Measurements from ENCODE around the gene PSMB2.
A peak's percentile ranks its signal among the peaks of the same experiment; 100 is the strongest.

Gene PSMB2

DNA sequence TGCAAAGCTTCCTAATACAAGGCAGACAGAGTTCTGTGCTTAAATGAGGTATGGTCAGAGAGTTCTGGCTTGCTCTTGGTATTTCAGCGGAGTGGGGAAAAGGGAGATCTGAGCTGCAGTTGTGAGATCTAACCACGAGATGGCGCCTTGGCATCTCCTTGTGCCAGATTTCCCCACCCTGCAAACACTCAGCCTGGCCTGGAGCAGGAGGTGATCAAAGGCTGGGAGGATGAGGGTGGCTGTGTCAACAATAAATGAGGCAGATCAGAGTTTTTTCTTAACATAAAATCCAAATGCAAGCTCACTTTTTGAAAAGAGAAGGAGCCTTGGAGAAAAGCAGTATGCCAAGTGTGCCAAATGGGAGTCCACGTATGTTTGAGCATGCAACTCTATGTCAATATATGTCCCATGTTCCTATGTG is 72.3 kb downstream of the PSMB2 start:
- Histone ChIP-seq H3K4me3 (ENCODE audit: low read depth, low read length) (no peak overlapping the region), H3K9me3 (ENCODE audit: control insufficient read depth, insufficient read depth, low read depth, low read length) (no peaks in the 10 kb centered on the region), H3K36me3 (ENCODE audit: control insufficient read depth in 2 of 2, insufficient read depth in 1 of 2, low read length in 2 of 2) (peaks cover 0 to 32% of the 10 kb centered on the region in 2 experiments; a peak in 1 of 3 replicates), H3K4me1 (ENCODE audit: control insufficient read depth, insufficient read depth, low read length) (no peaks in the 10 kb centered on the region), H3K27ac (ENCODE audit: extremely low read depth, low read depth, low read length) (no peak overlapping the region)
- CTCF ChIA-PET: interaction anchor here (0.6 to 3.6 kb wide), 46 partner anchors 10 to 564 kb away, joined by 3 to 83 read pairs (median 4); partner anchors contain the start of gene CLSPN
- POLR2A ChIA-PET: interaction anchor here (0.6 to 1.5 kb wide), 6 partner anchors 10 to 208 kb away, joined by 3 to 10 read pairs (median 4); partner anchors contain the start of genes CLSPN, KIAA0319L and NCDN
- TF ChIP-seq ZNF335 (tag by site-specific recombination; conservative IDR thresholded peaks at IDR 0.05) (no peak), ZNF423 (tag by site-specific recombination; IDR thresholded peaks at IDR 0.05) (no peak), ZNF621 (tag by site-specific recombination; IDR thresholded peaks at IDR 0.05) (no peak), ZNF341 (tag by site-specific recombination; IDR thresholded peaks at IDR 0.05; ENCODE audit: low read depth) (no peak), BCL11A (tag by site-specific recombination; IDR thresholded peaks at IDR 0.05; ENCODE audit: low read depth) (no peak), ZNF785 (tag by site-specific recombination; IDR thresholded peaks at IDR 0.05) (no peak), GFI1B (tag by site-specific recombination; IDR thresholded peaks at IDR 0.05) (no peak), ZFP37 (tag by site-specific recombination; IDR thresholded peaks at IDR 0.05) (no peak), ZBTB7A (tag by site-specific recombination; IDR thresholded peaks at IDR 0.05; ENCODE audit: low read depth) (no peak), ZNF664 (tag by site-specific recombination; IDR thresholded peaks at IDR 0.05) (peak; percentile 77), HOXD13 (CRISPR knock-in tag; IDR thresholded peaks at IDR 0.05; ENCODE audit: borderline replicate concordance) (no peak), ZSCAN23 (tag by site-specific recombination; IDR thresholded peaks at IDR 0.05) (no peak), ZNF654 (tag by site-specific recombination; IDR thresholded peaks at IDR 0.05; ENCODE audit: low read depth) (peak; percentile 96), KLF8 (tag by site-specific recombination; IDR thresholded peaks at IDR 0.05) (0 out of 2 replicates have a peak, but pooled peaks have one; percentile 52), GLIS1 (tag by site-specific recombination; IDR thresholded peaks at IDR 0.05) (peak; percentile 7; the same call in 1 of the 2 replicates), ZNF510 (tag by site-specific recombination; IDR thresholded peaks at IDR 0.05; ENCODE audit: insufficient replicate concordance) (no peak), ZNF2 (tag by site-specific recombination; IDR thresholded peaks at IDR 0.05) (peak; percentile 92), SALL2 (tag by site-specific recombination; IDR thresholded peaks at IDR 0.05; ENCODE audit: borderline replicate concordance) (no peak), ZNF600 (tag by site-specific recombination; IDR thresholded peaks at IDR 0.05) (peak; percentile 56), SCRT2 (tag by site-specific recombination; IDR thresholded peaks at IDR 0.05) (no peak), ZBTB17 (tag by site-specific recombination; IDR thresholded peaks at IDR 0.05) (peak; percentile 44; the same call in 1 of the 2 replicates), PRDM1 (tag by site-specific recombination; IDR thresholded peaks at IDR 0.05) (no peak), ZNF660 (tag by site-specific recombination; IDR thresholded peaks at IDR 0.05) (peak; percentile 68; the same call in 1 of the 2 replicates), BCL11B (tag by site-specific recombination; IDR thresholded peaks at IDR 0.05; ENCODE audit: low read depth) (no peak), KLF16 (tag by site-specific recombination; IDR thresholded peaks at IDR 0.05) (no peak), ZNF202 (tag by site-specific recombination; IDR thresholded peaks at IDR 0.05; ENCODE audit: borderline replicate concordance) (no peak), ZNF629 (tag by site-specific recombination; IDR thresholded peaks at IDR 0.05) (no peak), ZSCAN30 (tag by site-specific recombination; IDR thresholded peaks at IDR 0.05) (no peak; the same call in 1 of the 2 replicates)
- TF ChIP-seq, protein P1, sequence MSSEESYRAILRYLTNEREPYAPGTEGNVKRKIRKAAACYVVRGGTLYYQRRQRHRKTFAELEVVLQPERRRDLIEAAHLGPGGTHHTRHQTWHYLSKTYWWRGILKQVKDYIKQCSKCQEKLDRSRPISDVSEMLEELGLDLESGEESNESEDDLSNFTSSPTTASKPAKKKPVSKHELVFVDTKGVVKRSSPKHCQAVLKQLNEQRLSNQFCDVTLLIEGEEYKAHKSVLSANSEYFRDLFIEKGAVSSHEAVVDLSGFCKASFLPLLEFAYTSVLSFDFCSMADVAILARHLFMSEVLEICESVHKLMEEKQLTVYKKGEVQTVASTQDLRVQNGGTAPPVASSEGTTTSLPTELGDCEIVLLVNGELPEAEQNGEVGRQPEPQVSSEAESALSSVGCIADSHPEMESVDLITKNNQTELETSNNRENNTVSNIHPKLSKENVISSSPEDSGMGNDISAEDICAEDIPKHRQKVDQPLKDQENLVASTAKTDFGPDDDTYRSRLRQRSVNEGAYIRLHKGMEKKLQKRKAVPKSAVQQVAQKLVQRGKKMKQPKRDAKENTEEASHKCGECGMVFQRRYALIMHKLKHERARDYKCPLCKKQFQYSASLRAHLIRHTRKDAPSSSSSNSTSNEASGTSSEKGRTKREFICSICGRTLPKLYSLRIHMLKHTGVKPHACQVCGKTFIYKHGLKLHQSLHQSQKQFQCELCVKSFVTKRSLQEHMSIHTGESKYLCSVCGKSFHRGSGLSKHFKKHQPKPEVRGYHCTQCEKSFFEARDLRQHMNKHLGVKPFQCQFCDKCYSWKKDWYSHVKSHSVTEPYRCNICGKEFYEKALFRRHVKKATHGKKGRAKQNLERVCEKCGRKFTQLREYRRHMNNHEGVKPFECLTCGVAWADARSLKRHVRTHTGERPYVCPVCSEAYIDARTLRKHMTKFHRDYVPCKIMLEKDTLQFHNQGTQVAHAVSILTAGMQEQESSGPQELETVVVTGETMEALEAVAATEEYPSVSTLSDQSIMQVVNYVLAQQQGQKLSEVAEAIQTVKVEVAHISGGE (tag by site-specific recombination; conservative IDR thresholded peaks at IDR 0.05; ENCODE audit: low read depth): no peak
- TF ChIP-seq, protein P2, sequence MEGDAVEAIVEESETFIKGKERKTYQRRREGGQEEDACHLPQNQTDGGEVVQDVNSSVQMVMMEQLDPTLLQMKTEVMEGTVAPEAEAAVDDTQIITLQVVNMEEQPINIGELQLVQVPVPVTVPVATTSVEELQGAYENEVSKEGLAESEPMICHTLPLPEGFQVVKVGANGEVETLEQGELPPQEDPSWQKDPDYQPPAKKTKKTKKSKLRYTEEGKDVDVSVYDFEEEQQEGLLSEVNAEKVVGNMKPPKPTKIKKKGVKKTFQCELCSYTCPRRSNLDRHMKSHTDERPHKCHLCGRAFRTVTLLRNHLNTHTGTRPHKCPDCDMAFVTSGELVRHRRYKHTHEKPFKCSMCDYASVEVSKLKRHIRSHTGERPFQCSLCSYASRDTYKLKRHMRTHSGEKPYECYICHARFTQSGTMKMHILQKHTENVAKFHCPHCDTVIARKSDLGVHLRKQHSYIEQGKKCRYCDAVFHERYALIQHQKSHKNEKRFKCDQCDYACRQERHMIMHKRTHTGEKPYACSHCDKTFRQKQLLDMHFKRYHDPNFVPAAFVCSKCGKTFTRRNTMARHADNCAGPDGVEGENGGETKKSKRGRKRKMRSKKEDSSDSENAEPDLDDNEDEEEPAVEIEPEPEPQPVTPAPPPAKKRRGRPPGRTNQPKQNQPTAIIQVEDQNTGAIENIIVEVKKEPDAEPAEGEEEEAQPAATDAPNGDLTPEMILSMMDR (tag by site-specific recombination; IDR thresholded peaks at IDR 0.05): peak; percentile 91
- TF ChIP-seq, protein P3, sequence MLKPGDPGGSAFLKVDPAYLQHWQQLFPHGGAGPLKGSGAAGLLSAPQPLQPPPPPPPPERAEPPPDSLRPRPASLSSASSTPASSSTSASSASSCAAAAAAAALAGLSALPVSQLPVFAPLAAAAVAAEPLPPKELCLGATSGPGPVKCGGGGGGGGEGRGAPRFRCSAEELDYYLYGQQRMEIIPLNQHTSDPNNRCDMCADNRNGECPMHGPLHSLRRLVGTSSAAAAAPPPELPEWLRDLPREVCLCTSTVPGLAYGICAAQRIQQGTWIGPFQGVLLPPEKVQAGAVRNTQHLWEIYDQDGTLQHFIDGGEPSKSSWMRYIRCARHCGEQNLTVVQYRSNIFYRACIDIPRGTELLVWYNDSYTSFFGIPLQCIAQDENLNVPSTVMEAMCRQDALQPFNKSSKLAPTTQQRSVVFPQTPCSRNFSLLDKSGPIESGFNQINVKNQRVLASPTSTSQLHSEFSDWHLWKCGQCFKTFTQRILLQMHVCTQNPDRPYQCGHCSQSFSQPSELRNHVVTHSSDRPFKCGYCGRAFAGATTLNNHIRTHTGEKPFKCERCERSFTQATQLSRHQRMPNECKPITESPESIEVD (tag by site-specific recombination; IDR thresholded peaks at IDR 0.05): no peak
- TF ChIP-seq, protein P4, sequence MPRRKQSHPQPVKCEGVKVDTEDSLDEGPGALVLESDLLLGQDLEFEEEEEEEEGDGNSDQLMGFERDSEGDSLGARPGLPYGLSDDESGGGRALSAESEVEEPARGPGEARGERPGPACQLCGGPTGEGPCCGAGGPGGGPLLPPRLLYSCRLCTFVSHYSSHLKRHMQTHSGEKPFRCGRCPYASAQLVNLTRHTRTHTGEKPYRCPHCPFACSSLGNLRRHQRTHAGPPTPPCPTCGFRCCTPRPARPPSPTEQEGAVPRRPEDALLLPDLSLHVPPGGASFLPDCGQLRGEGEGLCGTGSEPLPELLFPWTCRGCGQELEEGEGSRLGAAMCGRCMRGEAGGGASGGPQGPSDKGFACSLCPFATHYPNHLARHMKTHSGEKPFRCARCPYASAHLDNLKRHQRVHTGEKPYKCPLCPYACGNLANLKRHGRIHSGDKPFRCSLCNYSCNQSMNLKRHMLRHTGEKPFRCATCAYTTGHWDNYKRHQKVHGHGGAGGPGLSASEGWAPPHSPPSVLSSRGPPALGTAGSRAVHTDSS (tag by site-specific recombination; IDR thresholded peaks at IDR 0.05): peak; percentile 54; the same call in 1 of the 2 replicates

Measured in HEK293 (cell line).